MCF 10A (cell line): ENCODE data around the gene POU3F1. TPM values are rescaled to one million over a fixed set of nuclear protein-coding genes. Genes with fewer than 3 reads are reported as not detected.

ENCODE experiments used
- BruUV-seq: library from RNA; stranded (reverse); fragments of 400-500 nt; replicated peaks from 2 replicates; lab custom pipeline; 2021; lab: Mats Ljungman, UMichigan
- CTCF ChIA-PET: fragments of 300-600 bp; sonication (Branson Sonifier 250); formaldehyde crosslinking; extraction: SDS; loops from one replicate; lab custom pipeline; 2021; ENCODE audit warnings: antibody characterized with exemption, inconsistent platforms; lab: Yijun Ruan, JAX
- POLR2A ChIA-PET: fragments of 300-600, 350-650 bp; sonication (Branson Sonifier 250); formaldehyde crosslinking; extraction: SDS; loops from one replicate; lab custom pipeline; 2020; ENCODE audit warnings: antibody characterized with exemption, inconsistent platforms; lab: Yijun Ruan, JAX
- DNase-seq: peaks from one replicate; pipeline ENCODE4 v3.0.0-alpha.2; 2018; ENCODE audit not compliant: unreplicated experiment
- H3K27ac Mint-ChIP-seq: one replicate; pipeline ENCODE4 v1.8.0; 2022; ENCODE audit warnings: mild to moderate bottlenecking, low read depth, mixed read lengths; ENCODE audit not compliant: unreplicated experiment
- H3K27me3 Mint-ChIP-seq: one replicate; pipeline ENCODE4 v1.8.0; 2022; ENCODE audit warnings: mixed read lengths; ENCODE audit not compliant: insufficient read depth, unreplicated experiment
- H3K36me3 Mint-ChIP-seq: one replicate; pipeline ENCODE4 v1.8.0; 2022; ENCODE audit warnings: mild to moderate bottlenecking, moderate library complexity, mixed read lengths; ENCODE audit not compliant: insufficient read depth, unreplicated experiment
- H3K4me1 Mint-ChIP-seq: one replicate; pipeline ENCODE4 v1.8.0; 2022; ENCODE audit warnings: mixed read lengths; ENCODE audit not compliant: insufficient read depth, unreplicated experiment
- H3K4me3 Mint-ChIP-seq: one replicate; pipeline ENCODE4 v1.8.0; 2022; ENCODE audit warnings: mild to moderate bottlenecking, moderate library complexity, mixed read lengths; ENCODE audit not compliant: unreplicated experiment
- H3K9me3 Mint-ChIP-seq: one replicate; pipeline ENCODE4 v1.8.0; 2022; ENCODE audit warnings: mixed read lengths; ENCODE audit not compliant: unreplicated experiment
- CTCF ChIP-seq: fragments of 200-600 bp; IDR thresholded peaks from one replicate; pipeline ENCODE4 v1.8.0; 2022; ENCODE audit warnings: antibody characterized with exemption, mild to moderate bottlenecking; ENCODE audit not compliant: unreplicated experiment
- intact Hi-C: fragments of 100-400 bp; cut with micrococcal nuclease; formaldehyde crosslinking; loops from 2 replicates; pipeline ENCODE4 v1.14.1; 2022
- total RNA-seq: library from RNA; stranded (reverse); gene quantifications from 2 replicates; pipeline ENCODE4 v1.2.3, GENCODE V29; 2022

The POU3F1 gene
- total RNA-seq, 1 experiment from 2014 or later: 0.14 TPM

GRCh38 chr1:38059635-38060250 lies 13.2 kb upstream of the POU3F1 start:
- ChIA-PET CTCF (interaction anchor here (0.6 kb wide), 1 partner anchor 74 kb away, joined by 3 read pairs; no protein-coding TSS in a partner anchor), POLR2A (interaction anchor here (1.4 kb wide), 1 partner anchor 12 kb away, joined by 3 read pairs; no protein-coding TSS in a partner anchor)
- Mint-ChIP-seq H3K27ac (no peak overlapping the region), H3K4me3 (no peak overlapping the region), H3K27me3 (peaks cover 10% of the 10 kb centered on the region), H3K9me3 (no peaks in the 10 kb centered on the region), H3K4me1 (peaks cover 6% of the 10 kb centered on the region), H3K36me3 (no peaks in the 10 kb centered on the region)
- intact Hi-C loops: loop anchor here (5.0 kb wide), 1 partner anchor 32 kb away; no protein-coding TSS in a partner anchor
- BruUV-seq: no TSS peak
- no peak for DNase-seq
- no peak for TF ChIP-seq CTCF

- no peak overlapping the region for H3K27ac Mint-ChIP-seq
- no peak overlapping the region for H3K4me3 Mint-ChIP-seq
- no peaks in the 10 kb centered on the region for H3K36me3 Mint-ChIP-seq
- H3K9me3 Mint-ChIP-seq: no peaks in the 10 kb centered on the region
- peaks cover 10% of the 10 kb centered on the region for H3K27me3 Mint-ChIP-seq
- intact Hi-C loops: no loop called here
- no peak for DNase-seq
- no TSS peak for BruUV-seq
- H3K4me1 Mint-ChIP-seq: no peaks in the 10 kb centered on the region
- POLR2A ChIA-PET: interaction anchor here (0.5 kb wide), 2 partner anchors 80 to 764 kb away, joined by 4 read pairs; no protein-coding TSS in a partner anchor
- CTCF ChIA-PET: interaction anchor here (0.8 to 1.6 kb wide), 3 partner anchors 10 to 214 kb away, joined by 3 to 4 read pairs (median 3); partner anchors contain the start of gene POU3F1
- TF ChIP-seq CTCF: no peak
Measured at GRCh38 chr1:38055965-38056364, 9.4 kb upstream of the POU3F1 start.

GRCh38 chr1:38055398-38055797 lies 8.8 kb upstream of the POU3F1 start:
- ChIA-PET POLR2A (interaction anchor here (0.5 kb wide), 1 partner anchor 765 kb away, joined by 4 read pairs; no protein-coding TSS in a partner anchor), CTCF (interaction anchor here (0.6 to 1.6 kb wide), 2 partner anchors 8 to 10 kb away, joined by 3 to 4 read pairs; no protein-coding TSS in a partner anchor)
- DNase-seq: no peak
- Mint-ChIP-seq H3K9me3 (no peaks in the 10 kb centered on the region), H3K36me3 (no peaks in the 10 kb centered on the region), H3K4me1 (no peaks in the 10 kb centered on the region), H3K27ac (no peak overlapping the region), H3K27me3 (peaks cover 10% of the 10 kb centered on the region), H3K4me3 (no peak overlapping the region)
- intact Hi-C loops: no loop called here
- no peak for TF ChIP-seq CTCF
- no TSS peak for BruUV-seq

- ChIA-PET POLR2A (interaction anchor here (1.1 kb wide), 1 partner anchor 12 kb away, joined by 3 read pairs; no protein-coding TSS in a partner anchor), CTCF (interaction anchor here (0.6 to 0.9 kb wide), 6 partner anchors 25 to 987 kb away, joined by 3 to 4 read pairs (median 3); no protein-coding TSS in a partner anchor)
- H3K36me3 Mint-ChIP-seq: no peaks in the 10 kb centered on the region
- intact Hi-C loops: no loop called here
- H3K9me3 Mint-ChIP-seq: no peaks in the 10 kb centered on the region
- H3K27me3 Mint-ChIP-seq: peaks cover 10% of the 10 kb centered on the region
- peak; percentile 12 for DNase-seq
- no peak overlapping the region for H3K27ac Mint-ChIP-seq
- no peaks in the 10 kb centered on the region for H3K4me1 Mint-ChIP-seq
- TF ChIP-seq CTCF: no peak
- no TSS peak for BruUV-seq
- H3K4me3 Mint-ChIP-seq: no peak overlapping the region
Measured at GRCh38 chr1:38053416-38054091, 7.0 kb upstream of the POU3F1 start.
